ES-I3 (cell line): ENCODE results near the gene AGAP6.
"Not testable (repeated sequence)": the region's sequence is repeated elsewhere in the genome, so short reads cannot be mapped to it uniquely, and the experiment has no call there.

Experiments used
- H3K36me3 ChIP-seq: 2 replicates; pipeline ENCODE4 v1.6.1; 2013; ENCODE audit warnings: mild to moderate bottlenecking, low read length, control low read depth, moderate library complexity; ENCODE audit not compliant: insufficient read depth
- H3K4me1 ChIP-seq: 2 replicates; pipeline ENCODE4 v1.6.1; 2013; ENCODE audit warnings: mild to moderate bottlenecking, control low read depth, low read length; ENCODE audit not compliant: insufficient read depth
- H3K9ac ChIP-seq: 2 replicates; pipeline ENCODE4 v1.6.1; 2013; ENCODE audit warnings: low read depth, mild to moderate bottlenecking, low read length, moderate library complexity
- H3K9me3 ChIP-seq: 2 replicates; pipeline ENCODE4 v1.6.1; 2013; ENCODE audit warnings: mild to moderate bottlenecking, low read length, moderate library complexity; ENCODE audit not compliant: control insufficient read depth, insufficient read depth

The AGAP6 gene

GRCh38 chr10:49988376-49988775 is at the start of gene AGAP6:
AGAP6 (plus strand) TSS chr10:49988406; CDS start chr10:49988716, 310 bp downstream.
- H3K4me1 ChIP-seq, H3K36me3 ChIP-seq, H3K9ac ChIP-seq, H3K9me3 ChIP-seq: not testable (repeated sequence)

GRCh38 chr10:49941447-49942338 is 46.5 kb upstream of the AGAP6 start, which contains the start of the genes PARG and TIMM23B:
PARG (minus strand) TSS chr10:49942027; CDS start chr10:49941725, 302 bp downstream.
TIMM23B (plus strand) TSS chr10:49942053; CDS start chr10:49942195, 142 bp downstream.
- H3K9ac ChIP-seq, result peak within 1 kb of the TSS; percentile 83
- H3K36me3 ChIP-seq, H3K4me1 ChIP-seq, H3K9me3 ChIP-seq: not testable (repeated sequence)

- H3K4me1 ChIP-seq, H3K36me3 ChIP-seq, H3K9me3 ChIP-seq: not testable (repeated sequence)
- H3K9ac ChIP-seq, result peak overlapping the region; percentile 83
Observed at GRCh38 chr10:49942339-49942705, 45.9 kb upstream of the AGAP6 start.

GRCh38 chr10:49943607-49944006 is 44.6 kb upstream of the AGAP6 start:
- H3K36me3 ChIP-seq, H3K9ac ChIP-seq, H3K9me3 ChIP-seq, H3K4me1 ChIP-seq: not testable (repeated sequence)

- not testable (repeated sequence) for H3K9ac ChIP-seq, H3K36me3 ChIP-seq, H3K4me1 ChIP-seq, H3K9me3 ChIP-seq
Observed at GRCh38 chr10:49948142-49948541, 40.1 kb upstream of the AGAP6 start.

- H3K4me1 ChIP-seq, H3K9ac ChIP-seq, H3K9me3 ChIP-seq, H3K36me3 ChIP-seq: not testable (repeated sequence)
Observed at GRCh38 chr10:49948737-49949136, 39.5 kb upstream of the AGAP6 start.

- H3K9me3 ChIP-seq, H3K36me3 ChIP-seq, H3K9ac ChIP-seq, H3K4me1 ChIP-seq: not testable (repeated sequence)
Observed at GRCh38 chr10:49952006-49952405, 36.2 kb upstream of the AGAP6 start.

- not testable (repeated sequence) for H3K36me3 ChIP-seq, H3K9ac ChIP-seq, H3K4me1 ChIP-seq, H3K9me3 ChIP-seq
Observed at GRCh38 chr10:49953122-49953521, 35.1 kb upstream of the AGAP6 start.

GRCh38 chr10:49970331-49970857 is 17.8 kb upstream of the AGAP6 start:
- not testable (repeated sequence) for H3K9me3 ChIP-seq, H3K4me1 ChIP-seq, H3K9ac ChIP-seq, H3K36me3 ChIP-seq

- H3K36me3 ChIP-seq, H3K9me3 ChIP-seq, H3K4me1 ChIP-seq, H3K9ac ChIP-seq: not testable (repeated sequence)
Observed at GRCh38 chr10:49971466-49971865, 16.7 kb upstream of the AGAP6 start.

GRCh38 chr10:49972094-49972493 is 16.1 kb upstream of the AGAP6 start:
- H3K9me3 ChIP-seq, H3K9ac ChIP-seq, H3K4me1 ChIP-seq, H3K36me3 ChIP-seq: not testable (repeated sequence)

- not testable (repeated sequence) for H3K36me3 ChIP-seq, H3K9me3 ChIP-seq, H3K4me1 ChIP-seq, H3K9ac ChIP-seq
Observed at GRCh38 chr10:49977756-49978155, 10.4 kb upstream of the AGAP6 start.

GRCh38 chr10:49987207-49987606 is 999 bp upstream of the AGAP6 start:
- H3K9me3 ChIP-seq, H3K4me1 ChIP-seq, H3K9ac ChIP-seq, H3K36me3 ChIP-seq: not testable (repeated sequence)

GRCh38 chr10:49995321-49995720 is 7.1 kb downstream of the AGAP6 start:
- not testable (repeated sequence) for H3K4me1 ChIP-seq, H3K9me3 ChIP-seq, H3K9ac ChIP-seq, H3K36me3 ChIP-seq

- H3K9me3 ChIP-seq, H3K4me1 ChIP-seq, H3K36me3 ChIP-seq, H3K9ac ChIP-seq: not testable (repeated sequence)
Observed at GRCh38 chr10:50014024-50014423, 25.8 kb downstream of the AGAP6 start.
